ENCODE measurements around the gene RIT2. TPM values are rescaled to one million over a fixed set of nuclear protein-coding genes. Genes with fewer than 3 reads are reported as not detected.
A peak's percentile ranks its signal among the peaks of the same experiment; 100 is the strongest.

Gene RIT2
- total RNA-seq, 1 experiment from 2014 or later: not detected

DNA sequence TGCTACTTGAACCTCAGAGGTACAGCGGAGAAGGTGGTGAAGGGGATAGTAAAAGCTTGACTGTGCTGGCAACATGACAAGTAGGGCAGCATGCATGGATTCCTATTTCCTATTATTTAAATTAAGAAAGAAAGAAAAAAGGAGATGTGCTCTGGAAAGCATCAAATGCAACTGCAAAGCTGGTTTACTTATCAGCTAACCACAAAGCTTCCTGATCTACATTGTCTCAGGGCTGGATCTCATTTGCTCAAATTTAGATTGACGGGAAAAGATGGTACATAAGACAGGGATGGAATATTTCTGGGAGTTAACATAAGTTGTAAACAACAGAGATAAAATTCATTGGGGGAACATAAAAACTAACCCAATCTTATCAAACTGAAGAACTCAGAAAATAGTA is 178.0 kb downstream of the RIT2 start:
- H3K4me3 Mint-ChIP-seq (ENCODE audit: unreplicated experiment): no peak overlapping the region
- H3K4me1 Mint-ChIP-seq (ENCODE audit: insufficient read depth, unreplicated experiment): no peaks in the 10 kb centered on the region
- BruUV-seq (replicated peaks): no TSS peak
- H3K27ac Mint-ChIP-seq (ENCODE audit: low read depth, unreplicated experiment): no peak overlapping the region
- intact Hi-C loops (cut with micrococcal nuclease): no loop called here
- no peaks in the 10 kb centered on the region for H3K9me3 Mint-ChIP-seq (ENCODE audit: unreplicated experiment)
- peaks cover 19% of the 10 kb centered on the region for H3K27me3 Mint-ChIP-seq (ENCODE audit: insufficient read depth, unreplicated experiment)
- no peak for DNase-seq (ENCODE audit: unreplicated experiment)
- CTCF ChIA-PET: no interaction called here
- POLR2A ChIA-PET: no interaction called here
- TF ChIP-seq, protein P1, sequence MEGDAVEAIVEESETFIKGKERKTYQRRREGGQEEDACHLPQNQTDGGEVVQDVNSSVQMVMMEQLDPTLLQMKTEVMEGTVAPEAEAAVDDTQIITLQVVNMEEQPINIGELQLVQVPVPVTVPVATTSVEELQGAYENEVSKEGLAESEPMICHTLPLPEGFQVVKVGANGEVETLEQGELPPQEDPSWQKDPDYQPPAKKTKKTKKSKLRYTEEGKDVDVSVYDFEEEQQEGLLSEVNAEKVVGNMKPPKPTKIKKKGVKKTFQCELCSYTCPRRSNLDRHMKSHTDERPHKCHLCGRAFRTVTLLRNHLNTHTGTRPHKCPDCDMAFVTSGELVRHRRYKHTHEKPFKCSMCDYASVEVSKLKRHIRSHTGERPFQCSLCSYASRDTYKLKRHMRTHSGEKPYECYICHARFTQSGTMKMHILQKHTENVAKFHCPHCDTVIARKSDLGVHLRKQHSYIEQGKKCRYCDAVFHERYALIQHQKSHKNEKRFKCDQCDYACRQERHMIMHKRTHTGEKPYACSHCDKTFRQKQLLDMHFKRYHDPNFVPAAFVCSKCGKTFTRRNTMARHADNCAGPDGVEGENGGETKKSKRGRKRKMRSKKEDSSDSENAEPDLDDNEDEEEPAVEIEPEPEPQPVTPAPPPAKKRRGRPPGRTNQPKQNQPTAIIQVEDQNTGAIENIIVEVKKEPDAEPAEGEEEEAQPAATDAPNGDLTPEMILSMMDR (IDR thresholded peaks at IDR 0.05; ENCODE audit: unreplicated experiment): no peak
- H3K36me3 Mint-ChIP-seq (ENCODE audit: insufficient read depth, unreplicated experiment): no peaks in the 10 kb centered on the region

DNA sequence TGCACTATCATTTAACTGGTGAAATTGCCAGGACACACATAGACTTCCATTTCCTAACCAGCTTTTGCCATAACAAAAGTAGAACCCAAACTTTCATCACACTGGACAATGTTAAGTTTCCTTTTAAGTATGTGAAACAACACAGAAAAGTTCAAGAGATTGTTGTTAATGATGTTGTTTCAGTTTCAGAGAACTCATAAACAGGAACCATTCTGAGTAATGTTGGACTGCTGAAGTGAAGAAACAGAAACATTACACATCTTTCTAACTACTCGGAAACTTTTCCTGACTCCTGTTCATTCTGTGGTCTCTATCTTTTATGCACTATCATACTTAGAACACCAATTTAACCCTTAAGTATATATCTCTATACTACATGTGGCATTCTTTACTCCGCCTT is 179.2 kb downstream of the RIT2 start:
- H3K27me3 Mint-ChIP-seq (ENCODE audit: insufficient read depth, unreplicated experiment): peaks cover 19% of the 10 kb centered on the region
- TF ChIP-seq, protein P1 (IDR thresholded peaks at IDR 0.05; ENCODE audit: unreplicated experiment): no peak
- no peaks in the 10 kb centered on the region for H3K36me3 Mint-ChIP-seq (ENCODE audit: insufficient read depth, unreplicated experiment)
- no peak for DNase-seq (ENCODE audit: unreplicated experiment)
- H3K27ac Mint-ChIP-seq (ENCODE audit: low read depth, unreplicated experiment): no peak overlapping the region
- no TSS peak for BruUV-seq (replicated peaks)
- POLR2A ChIA-PET: no interaction called here
- no peaks in the 10 kb centered on the region for H3K4me1 Mint-ChIP-seq (ENCODE audit: insufficient read depth, unreplicated experiment)
- CTCF ChIA-PET: interaction anchor here (0.7 kb wide), 1 partner anchor 635 kb away, joined by 3 read pairs; no protein-coding TSS in a partner anchor
- H3K9me3 Mint-ChIP-seq (ENCODE audit: unreplicated experiment): no peaks in the 10 kb centered on the region
- H3K4me3 Mint-ChIP-seq (ENCODE audit: unreplicated experiment): no peak overlapping the region
- intact Hi-C loops (cut with micrococcal nuclease): no loop called here

DNA sequence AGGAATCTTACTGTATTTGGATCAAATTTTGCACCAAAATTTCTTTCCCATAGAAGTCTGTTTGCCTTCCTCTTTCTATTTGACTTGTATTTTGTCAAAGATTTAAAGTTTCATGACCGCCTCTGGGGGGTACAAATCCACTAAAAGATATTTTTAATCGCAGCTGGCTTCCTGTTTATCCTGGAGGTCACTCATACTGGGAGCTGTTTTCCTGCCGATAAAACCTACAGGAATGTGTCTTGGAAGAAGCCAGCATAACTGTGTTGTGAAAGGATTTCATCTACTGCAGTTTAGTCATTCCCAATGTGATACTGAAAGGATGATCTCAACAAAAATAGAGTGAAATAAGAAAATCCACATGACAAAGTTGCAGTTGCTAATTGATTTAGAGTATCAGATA is 184.0 kb downstream of the RIT2 start:
- Mint-ChIP-seq H3K4me1 (ENCODE audit: insufficient read depth, unreplicated experiment) (peaks cover 9% of the 10 kb centered on the region), H3K4me3 (ENCODE audit: unreplicated experiment) (no peak overlapping the region), H3K36me3 (ENCODE audit: insufficient read depth, unreplicated experiment) (no peaks in the 10 kb centered on the region), H3K9me3 (ENCODE audit: unreplicated experiment) (no peaks in the 10 kb centered on the region), H3K27ac (ENCODE audit: low read depth, unreplicated experiment) (peak overlapping the region; percentile 43), H3K27me3 (ENCODE audit: insufficient read depth, unreplicated experiment) (no peaks in the 10 kb centered on the region)
- TF ChIP-seq, protein P1 (IDR thresholded peaks at IDR 0.05; ENCODE audit: unreplicated experiment): no peak
- ChIA-PET POLR2A (no interaction called here), CTCF (no interaction called here)
- intact Hi-C loops (cut with micrococcal nuclease): no loop called here
- peak; percentile 59 for DNase-seq (ENCODE audit: unreplicated experiment)
- BruUV-seq (replicated peaks): no TSS peak

DNA sequence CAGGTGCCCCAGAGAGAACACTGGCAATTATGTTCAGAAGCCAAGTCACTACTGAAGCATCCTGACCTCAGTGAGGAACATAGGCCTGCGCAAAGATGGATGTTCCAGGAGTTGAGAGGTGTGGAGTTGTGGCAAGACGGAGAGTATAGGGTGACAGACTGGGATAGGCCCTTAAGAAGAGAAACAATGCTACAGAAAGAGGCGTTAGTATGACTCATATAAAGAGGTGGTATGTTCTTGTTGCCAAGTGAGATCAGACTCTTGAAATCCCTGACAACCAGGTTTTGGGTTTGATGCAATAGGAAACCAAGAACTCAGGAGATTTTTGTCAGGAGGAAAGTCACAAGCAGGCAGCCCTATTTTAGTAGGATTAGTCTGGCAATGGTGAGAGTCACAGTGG is 185.6 kb downstream of the RIT2 start:
- Mint-ChIP-seq H3K36me3 (ENCODE audit: insufficient read depth, unreplicated experiment) (no peaks in the 10 kb centered on the region), H3K9me3 (ENCODE audit: unreplicated experiment) (no peaks in the 10 kb centered on the region), H3K4me1 (ENCODE audit: insufficient read depth, unreplicated experiment) (peaks cover 9% of the 10 kb centered on the region), H3K27ac (ENCODE audit: low read depth, unreplicated experiment) (peak overlapping the region; percentile 43), H3K4me3 (ENCODE audit: unreplicated experiment) (no peak overlapping the region), H3K27me3 (ENCODE audit: insufficient read depth, unreplicated experiment) (no peaks in the 10 kb centered on the region)
- ChIA-PET POLR2A (no interaction called here), CTCF (no interaction called here)
- peak; percentile 73 for DNase-seq (ENCODE audit: unreplicated experiment)
- intact Hi-C loops (cut with micrococcal nuclease): no loop called here
- BruUV-seq (replicated peaks): no TSS peak
- TF ChIP-seq, protein P1 (IDR thresholded peaks at IDR 0.05; ENCODE audit: unreplicated experiment): no peak
